CD4-positive, alpha-beta T cell treated with Interferon gamma for 1 hour (primary cell): ENCODE data around the gene P3R3URF.

Source experiments
- DNase-seq: peaks from one replicate; pipeline ENCODE4 v3.0.0-alpha.2; 2020

P3R3URF gene

DNA sequence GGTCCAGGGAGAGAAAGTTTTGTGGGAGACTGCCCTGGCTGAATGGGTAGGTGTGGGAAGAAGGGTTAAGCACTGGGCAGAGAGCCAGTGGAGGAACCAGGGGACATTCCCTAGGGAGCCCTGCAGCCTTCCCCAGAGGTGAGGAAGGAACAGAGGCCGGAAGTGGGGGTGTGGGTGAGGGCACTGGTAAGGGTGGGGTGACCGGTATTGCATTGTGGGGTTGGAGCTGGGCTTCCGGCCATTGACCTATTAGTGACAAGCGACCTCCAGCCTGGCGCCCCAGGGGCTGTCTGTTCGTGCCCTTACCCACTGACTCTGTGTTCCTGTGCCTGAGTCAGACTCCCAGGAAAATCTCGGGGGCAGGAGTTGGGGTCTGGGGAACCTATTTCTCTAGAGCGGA lies 4.9 kb downstream of the P3R3URF start:
- no peak for DNase-seq

DNA sequence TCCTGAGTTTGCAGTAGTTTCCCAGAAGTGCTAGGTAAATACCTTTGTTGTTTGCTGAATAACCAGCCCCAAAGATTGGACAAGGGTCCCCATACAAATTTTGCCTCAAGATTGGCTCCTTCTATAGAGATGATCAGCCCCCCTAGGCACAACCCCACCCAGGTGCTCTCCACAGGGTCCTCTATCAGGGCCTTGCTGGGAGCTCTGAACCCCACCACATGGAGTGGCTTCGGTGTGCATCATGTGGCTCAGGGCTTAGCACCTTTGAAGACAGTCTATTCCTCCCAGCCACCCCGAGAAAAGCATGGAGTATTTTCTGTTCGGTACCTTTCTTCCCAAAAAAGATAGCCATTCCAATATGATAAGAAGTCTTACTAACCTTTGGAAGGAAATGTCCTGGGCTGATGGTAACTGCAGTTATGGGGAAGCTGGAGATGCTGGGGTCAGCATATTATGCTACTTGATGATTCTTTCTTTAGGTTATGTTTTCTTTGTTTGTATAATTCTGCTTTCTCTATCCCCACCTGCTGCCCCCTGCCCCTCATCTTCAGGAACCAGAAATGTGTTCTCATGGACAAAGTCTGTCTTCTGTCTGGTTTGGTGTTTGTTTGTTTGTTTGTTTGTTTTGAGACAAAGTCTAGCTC lies 6.4 kb downstream of the P3R3URF start:
- no peak for DNase-seq

DNA sequence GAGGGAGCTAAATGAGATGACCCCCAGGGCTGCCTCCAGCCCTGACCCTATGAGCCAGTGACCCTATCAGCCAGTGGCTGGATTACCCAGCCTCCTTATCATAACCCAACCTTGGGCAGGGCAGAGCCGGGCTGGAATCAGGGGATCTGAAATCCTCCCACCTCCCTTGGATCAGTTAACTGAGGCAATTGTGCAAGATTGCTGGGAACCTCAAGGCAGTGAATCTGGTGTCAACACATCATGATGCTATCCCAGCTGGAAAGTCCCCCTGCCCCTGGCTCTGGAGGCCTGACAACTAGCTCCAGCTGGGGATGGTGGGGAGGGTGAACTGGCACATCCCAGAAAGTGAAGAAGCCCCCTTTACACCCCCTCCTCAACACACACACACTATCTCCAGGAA lies 7.8 kb downstream of the P3R3URF start:
- no peak for DNase-seq

DNA sequence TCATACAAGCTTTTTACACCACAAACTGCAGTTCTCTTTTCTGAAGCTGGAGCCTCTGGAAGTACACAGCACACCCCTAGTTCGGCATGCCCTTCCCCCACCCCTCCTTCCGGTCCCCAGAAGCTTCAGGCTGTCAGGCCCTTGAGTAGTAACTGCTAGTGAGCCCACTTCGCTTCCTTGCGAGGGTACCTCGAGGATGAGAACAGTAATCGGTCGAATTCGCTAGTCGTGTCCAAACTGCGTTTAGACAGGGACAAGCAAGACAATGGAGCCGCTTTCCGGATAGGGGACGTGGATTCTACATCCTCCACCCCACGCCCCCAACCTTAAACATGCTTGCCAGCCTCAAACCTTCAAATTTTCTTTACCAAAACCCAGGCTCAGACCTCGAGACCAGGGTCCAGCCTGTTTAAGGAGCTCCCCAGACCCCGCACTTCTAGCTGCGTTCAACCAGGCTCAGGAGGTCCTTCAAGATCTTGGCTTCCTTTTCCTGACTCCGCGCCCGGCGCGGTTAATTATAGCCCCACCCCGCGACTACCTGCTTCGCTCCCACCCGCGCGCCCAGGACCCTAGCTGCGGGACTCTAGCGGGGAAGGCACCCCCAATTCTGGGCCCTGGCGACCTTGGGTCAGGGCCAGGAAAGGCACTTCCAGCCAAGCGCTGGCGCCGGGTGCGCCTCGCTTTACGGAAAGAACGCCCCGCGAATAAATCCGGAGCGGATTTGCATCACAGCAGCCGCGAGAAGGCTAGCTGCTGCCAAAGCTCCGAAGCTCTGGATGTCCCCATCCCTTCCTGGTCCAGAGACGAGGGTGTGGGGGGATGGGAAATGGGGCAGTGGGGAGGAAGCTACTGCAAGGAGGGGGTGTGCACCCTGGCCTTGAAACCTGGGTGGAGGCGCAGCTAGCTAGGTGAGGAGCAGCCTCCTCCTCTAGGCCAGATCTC lies 9.5 kb downstream of the P3R3URF start:
- DNase-seq: peak; percentile 45

DNA sequence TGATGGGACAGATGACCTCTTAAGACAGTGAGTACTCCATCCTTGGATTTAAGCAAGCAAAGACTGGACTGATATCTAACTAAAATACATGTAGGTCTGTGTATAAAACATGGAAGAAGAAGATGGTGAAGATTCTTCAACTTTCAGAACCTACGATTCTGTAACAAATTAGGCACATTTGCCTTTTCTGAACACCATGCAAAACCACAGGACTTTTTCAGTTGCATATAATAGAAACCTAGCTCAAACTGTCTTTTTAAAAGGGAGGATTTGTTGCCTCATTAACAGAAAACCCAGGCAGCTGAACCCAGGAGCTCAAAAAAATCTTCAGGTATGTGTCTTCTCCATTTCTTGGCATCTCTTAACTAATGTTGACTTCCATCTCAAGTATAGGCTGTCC lies 16.1 kb downstream of the P3R3URF start:
- no peak for DNase-seq

DNA sequence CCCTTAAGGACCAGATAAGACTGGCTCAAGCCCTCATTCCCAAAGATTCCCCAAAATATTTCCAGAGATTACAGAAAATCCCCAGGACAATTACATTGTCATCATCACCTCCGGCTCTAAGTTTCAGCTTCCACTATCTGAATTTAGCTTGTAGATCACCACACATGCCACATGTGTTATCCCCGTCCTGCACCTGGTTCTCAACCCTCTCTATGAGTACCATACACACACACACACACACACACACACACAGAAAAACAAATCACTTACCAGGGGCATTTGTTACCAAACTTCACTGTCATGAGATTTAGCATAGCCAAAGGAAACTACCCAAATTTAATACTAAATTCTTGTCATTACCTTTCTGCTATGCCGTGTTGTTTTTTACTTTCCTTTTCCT lies 16.8 kb downstream of the P3R3URF start:
- DNase-seq: no peak

DNA sequence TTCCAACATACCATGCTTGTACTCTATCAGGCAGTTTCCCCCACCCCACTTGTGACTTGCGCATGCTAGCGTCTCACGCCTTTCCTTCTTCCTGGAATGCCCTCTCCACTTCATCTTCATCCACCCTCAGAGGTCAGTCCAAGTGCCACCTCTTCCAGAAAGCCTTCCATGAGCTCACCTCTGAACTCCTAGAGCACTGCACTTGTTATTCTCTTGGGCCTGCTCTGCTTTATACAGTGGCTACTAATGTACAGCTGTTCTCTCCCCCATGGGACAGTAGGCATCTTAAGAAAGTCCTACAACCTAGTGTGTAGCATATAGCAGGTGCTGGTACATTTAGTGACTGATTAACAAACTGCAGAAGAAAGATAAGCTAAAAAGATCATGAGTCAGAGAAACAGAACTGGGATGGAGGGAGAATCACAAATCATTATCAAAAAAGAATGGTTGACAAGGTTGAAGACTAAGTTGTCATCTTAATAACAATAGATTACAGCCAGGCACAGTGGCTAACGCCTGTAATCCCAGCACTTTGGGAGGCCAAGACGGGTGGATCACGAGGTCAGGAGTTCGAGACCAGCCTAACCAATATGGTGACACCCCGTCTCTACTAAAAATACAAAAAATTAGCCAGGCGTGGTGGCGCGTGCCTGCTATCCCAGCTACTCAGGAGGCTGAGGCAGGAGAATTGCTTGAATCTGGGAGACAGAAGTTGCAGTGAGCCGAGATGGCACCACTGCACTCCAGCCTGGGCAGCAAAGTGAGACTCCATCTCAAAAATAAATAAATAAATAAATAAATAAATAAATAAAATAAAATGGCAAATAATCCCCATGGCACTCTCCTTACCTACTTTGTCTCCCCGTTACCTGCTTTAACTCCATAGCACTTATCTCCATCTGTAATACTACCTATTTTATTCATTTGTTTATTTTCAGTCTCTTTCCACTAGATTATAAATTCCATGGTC lies 17.7 kb downstream of the P3R3URF start:
- DNase-seq: no peak

DNA sequence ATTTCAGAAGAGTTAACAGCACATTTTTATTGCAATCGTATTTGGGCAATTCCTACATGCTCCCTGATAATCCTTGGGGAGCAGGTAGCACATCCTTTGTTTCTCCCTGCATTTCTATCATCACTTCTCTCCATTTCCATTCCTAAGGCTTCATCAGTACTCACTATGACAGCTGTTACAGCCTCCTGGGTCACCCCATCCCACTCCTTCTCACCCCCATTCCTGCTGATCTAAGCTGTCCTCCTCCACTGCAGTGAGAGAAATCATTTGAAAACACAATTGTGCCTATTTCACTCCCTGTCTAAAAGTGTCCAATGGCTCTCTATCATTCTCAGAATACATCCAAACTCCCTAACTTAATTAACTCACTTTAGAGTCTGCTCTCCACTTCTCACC lies 18.4 kb downstream of the P3R3URF start:
- DNase-seq: no peak

DNA sequence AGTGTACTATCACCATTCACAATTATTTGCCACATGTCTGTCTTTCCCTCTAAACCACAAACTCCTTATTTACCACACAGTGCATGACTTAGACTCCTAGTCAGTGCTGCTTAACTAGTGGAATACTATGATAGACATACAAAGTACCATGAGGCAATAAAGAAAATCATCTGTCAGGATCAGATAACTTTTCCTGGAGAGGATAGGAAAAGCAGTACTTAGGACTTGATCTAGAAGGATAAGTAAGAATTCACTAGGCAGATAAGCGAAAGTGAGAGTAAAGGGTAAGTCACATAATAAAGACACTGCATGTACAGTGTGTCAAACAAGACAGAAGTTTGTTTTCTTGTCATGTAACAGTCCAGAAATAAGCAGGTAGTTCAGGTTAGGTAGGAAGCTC lies 22.6 kb downstream of the P3R3URF start:
- no peak for DNase-seq

DNA sequence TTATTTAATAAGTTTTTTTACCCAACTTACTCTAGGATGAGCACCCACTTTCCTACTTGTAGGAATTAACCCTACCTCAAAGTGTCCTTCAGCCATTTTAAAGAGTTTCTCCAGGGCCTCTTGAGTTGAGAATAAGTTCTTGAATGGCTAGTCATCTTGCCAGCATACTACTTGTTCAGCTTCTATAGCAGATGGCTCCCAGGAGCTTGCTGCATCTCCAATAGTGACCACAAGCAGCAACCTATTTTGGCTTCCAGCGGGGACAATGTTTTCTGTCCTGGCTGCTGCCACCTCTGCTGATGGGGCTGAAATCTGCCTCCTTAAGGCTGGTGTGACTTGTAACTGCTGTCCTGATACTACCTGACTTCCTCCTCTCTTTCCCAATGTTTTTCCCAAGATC lies 23.1 kb downstream of the P3R3URF start:
- no peak for DNase-seq

DNA sequence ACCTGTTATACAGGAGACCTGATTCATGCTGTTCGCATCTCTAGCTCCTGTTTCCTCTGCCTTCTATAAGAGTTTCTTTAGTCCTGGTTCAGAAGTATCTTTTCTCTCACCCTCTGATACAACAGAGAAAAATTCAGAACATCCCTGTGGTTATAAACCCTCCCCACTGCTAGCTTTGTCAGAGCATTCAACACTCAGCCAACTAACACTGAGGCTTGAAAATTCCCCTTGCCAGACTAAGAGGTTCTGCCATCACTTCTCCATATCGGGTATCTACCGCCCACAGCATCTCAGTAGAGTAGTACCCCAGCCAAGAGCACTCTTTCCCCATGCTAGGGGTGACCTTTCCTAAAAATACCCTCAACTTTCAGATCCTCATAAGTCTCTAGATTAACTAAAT lies 24.3 kb downstream of the P3R3URF start:
- no peak for DNase-seq

DNA sequence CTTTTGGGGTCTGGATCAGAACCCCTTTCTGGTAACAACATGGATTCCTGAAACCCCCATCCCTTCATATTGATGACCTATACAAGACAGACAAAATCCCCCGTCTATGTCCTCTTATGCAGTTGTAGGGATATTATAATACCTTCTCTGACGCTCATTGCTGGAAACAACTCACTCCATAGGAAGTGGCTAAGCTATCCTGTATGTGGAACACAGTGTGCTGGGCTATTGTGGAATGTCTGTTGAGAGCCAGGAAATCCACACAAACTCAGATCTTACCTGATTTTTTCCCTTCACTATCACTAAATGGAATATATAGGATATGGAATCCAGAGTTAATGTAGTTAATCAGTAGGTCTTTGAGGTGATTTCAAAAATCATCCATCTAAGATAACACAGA lies 26.2 kb downstream of the P3R3URF start:
- DNase-seq: no peak

DNA sequence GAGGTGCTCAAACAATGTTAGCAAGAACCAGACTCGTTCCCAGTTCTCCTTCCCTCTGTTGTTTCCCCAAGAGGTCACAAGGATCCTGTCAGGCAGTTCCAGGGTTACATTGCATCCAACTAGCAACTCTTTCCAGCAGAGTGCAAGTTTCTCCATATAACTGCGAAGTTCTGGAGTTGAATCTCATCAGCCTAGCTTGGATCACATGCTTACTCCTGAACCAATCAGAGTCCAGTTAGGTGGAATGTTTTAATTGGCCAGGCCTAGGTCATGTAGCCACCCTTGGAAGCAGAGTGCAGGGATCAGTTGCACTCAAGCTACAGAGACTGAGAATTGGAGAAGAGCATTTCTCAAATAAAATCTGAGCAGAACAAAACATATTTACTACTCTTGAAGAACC lies 28.0 kb downstream of the P3R3URF start:
- no peak for DNase-seq

DNA sequence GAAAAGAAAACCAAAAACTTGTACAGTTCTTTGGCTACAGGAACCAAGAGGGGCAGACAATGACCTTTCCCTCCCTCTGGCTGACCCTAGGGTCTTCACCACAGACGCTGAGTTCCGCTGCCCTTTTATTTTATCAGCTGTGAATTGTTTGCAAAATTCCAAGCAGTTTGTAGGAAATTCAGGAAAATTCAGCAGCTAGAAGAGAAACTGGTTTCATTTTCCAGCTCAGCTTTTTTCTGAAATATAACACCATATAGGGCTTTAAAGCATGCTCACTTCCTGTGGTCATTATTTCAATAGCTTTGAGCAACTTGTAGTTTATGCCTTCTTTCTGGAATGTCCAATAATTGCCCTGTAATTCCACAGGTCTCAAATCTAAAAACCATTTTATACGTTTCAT lies 38.4 kb downstream of the P3R3URF start:
- DNase-seq: no peak

DNA sequence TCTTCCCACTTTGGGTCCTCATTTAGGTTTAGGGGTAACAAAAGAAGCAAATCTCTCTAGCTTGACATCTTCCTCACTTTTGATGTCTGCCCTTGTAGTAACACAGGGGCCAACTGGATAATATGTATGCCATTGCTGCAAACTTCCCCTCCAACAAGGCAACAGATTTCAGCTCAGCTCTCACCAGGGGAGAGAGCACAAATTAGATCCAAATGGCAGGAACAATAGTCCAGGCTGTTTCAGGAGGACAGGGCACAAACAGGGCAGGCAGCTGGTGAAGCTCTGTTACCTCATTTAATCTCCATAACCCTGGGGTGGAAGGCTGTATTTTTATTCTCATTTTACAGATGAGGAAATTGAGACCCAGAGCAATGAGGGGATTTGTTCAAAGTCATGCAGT lies 39.6 kb downstream of the P3R3URF start:
- no peak for DNase-seq

DNA sequence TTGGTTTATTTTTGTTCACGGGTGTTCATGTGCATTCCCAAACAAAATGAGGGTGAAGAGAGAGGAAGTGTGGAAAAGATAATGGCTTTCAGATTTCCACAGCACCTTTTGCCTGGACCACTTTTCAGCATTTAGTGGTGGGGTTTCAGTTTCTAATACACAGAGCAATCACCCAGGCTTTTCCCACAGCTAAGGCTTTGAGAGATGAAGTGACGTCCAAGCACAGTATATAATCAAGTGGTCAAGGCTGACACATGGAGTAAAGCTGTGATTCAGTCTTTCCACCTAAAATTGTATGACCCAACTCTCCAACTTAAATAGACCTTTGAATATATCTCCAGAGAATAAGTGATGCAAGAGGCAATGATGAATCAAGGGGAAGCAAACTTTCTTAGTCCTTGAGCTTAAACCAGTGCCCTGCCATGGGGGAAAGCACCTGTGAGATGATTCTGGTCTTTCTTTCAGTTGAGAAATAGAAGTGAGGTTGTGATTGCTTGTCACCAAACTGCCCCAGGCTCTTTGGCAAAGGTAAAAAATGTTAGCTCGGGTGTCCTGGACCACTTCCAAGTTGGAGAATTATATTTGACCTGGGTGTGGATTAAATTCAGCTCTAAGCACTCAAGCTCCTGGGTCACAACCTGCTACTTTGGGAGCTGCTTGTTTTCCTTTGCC lies 41.5 kb downstream of the P3R3URF start:
- no peak for DNase-seq

DNA sequence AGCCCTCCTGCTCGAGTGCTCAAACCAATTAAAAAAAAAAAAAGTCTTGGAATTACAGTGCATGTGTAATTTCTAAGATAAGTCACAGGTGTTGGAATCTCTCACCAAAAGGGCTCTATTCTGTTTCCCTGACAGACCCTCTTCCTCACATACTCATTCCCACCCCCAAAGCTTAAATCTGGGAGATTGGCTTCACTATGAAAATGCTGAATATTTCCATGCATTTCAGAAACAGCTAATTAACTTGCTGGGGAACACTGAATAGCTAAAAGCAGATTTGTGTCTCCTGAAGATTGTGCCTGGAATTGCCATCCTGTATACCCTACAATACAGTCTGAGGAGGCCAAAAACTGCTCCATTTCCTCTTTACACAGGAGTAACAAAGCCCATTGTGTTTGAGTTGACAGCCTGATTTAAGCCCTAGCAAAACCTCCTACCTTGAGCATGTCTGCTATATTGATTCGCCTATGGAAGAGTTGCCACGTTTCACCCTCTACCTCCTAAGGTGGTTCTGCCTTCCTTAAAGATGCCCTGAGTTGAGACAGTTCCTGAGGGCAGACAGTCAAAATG lies 42.4 kb downstream of the P3R3URF start:
- no peak for DNase-seq

DNA sequence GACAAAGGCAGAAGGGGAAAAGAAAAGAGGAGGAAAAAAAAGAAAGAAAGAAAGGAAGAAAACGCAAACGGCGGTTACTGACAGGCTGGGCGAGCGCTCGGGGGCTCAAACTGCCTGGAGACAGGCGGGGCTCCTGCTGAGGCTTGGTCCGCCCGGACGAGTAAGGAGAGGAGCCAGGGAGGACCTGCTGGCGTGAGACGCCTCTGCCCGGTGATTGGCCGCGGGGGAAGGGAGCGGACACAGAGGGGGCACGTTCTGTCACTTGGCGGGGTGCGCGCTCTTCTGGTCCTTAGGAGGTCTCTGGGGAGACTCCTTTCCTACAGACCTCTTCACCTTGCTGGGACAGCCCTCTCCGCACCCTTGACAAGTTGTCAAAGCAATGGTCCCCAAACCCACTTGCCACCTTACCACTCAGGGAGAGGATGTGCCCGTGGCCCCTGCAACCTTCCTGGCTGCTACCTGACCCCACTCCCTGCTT lies 43.1 kb downstream of the P3R3URF start:
- DNase-seq: no peak

DNA sequence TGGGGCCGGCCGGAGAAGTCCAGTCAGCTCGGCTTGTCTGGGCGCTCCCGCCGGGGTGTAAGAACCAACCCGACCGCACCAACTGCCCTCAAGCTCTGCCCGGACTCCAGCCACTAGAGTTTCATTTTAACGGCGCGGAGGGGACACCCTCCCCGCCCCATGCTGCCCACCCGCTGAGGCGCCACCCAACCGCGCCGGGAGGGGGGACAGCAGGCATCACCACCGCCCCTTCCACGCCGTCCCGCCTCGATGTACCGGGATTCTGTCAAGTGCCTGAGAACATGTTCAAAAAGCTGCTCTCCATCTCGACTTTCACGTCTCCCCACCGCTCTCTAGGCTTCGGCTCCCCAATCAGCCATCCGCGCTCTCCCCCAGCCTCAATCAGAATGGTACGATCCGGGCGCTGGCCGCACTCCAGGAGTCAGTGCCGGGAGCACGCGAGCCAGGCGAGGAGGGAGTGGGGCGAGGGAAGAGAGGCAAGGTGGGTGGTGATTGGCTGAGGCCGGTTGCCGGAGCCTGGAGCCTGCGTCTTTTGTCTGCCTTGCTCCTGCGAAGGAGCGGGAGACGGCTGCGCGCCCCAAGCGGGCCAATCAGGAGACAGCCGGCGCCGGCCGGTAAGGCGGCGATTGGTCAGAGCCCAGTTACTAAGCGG lies 43.6 kb downstream of the P3R3URF start, which contains the start of gene PIK3R3:
TSS of gene PIK3R3 (minus strand) at position 101 of the 652 bp plus-strand sequence. CDS start 677 bp downstream, outside the sequence.
- DNase-seq: peak; percentile 92

DNA sequence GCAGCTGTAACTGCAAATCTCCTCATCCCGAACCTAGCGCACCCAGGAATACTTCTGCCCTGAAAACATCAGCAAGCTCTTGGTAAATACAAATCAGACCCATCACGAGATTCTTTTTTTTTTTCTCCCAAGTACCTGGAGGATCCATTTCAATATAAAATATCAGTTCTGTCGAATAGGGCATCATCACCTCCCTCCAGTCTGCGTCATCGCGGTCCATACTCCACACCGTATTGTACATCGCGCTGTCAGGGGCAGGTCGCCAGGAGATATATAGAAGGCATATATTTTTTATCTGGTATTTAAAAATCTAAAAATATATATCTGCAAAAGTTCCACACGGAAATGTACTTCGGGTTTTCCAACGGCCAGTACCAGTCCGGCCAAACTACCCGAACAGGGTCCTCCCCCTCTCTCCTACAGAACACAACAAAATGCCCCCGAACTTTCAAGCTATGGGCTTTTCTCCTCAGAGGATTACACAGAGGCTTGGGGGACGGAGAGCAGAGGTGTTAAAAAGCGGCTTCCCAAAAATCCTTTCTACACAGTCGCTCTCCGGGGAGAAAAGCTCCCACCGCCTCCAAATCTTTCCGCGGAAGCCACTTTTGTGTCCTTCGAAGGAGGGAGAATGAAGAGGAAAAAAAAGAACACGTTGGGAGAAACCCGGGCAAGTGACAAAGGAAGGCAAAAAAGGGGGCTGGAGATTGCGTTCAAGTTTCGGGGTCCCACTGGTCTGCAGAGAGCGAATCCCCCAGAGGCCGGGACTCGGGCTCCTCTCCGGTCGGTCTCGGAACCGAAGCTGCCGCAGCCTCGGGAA lies 44.4 kb downstream of the P3R3URF start:
- no peak for DNase-seq

DNA sequence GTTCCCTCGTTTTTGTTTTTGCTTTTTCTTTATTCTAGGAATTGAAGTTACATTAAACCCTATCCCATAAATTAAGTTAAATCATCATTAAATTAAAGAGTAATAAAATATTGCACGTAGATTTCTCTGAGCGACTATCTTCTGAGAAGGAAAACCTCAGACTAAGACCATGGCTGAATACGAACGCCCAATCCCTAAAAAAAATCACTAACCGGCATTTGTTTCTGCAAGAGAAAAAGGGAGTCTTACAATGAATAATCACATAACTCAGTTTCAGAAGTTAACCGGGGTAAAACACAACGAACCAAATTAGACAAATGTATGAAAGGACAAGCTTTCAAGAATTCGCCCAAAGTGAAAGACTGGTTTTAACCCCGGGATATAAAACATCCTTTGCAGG lies 45.2 kb downstream of the P3R3URF start:
- DNase-seq: no peak
